PC-9 (cell line): ENCODE measurements around the gene C10orf143. TPM values are rescaled to one million over a fixed set of nuclear protein-coding genes. Genes with fewer than 3 reads are reported as not detected.
"Not testable (repeated sequence)": the region's sequence is repeated elsewhere in the genome, so short reads cannot be mapped to it uniquely, and the experiment has no call there.

Source experiments
- BruUV-seq: library from RNA; stranded (reverse); fragments of 400-500 nt; replicated peaks from 2 replicates; lab custom pipeline; 2021; lab: Mats Ljungman, UMichigan
- CTCF ChIA-PET: fragments of 300-600 bp; sonication (Branson Sonifier 250); formaldehyde crosslinking; loops from one replicate; lab custom pipeline; 2022; ENCODE audit warnings: antibody characterized with exemption; lab: Charles Lee
- POLR2A ChIA-PET: fragments of 300-600 bp; sonication (Branson Sonifier 250); formaldehyde crosslinking; loops from one replicate; lab custom pipeline; 2022; ENCODE audit warnings: antibody characterized with exemption; ENCODE audit not compliant: unreplicated experiment; lab: Charles Lee
- DNase-seq, 2 experiments: peaks; one replicate each; pipeline versions ENCODE4 v3.0.0 to v3.0.0-alpha.2; 2015 to 2022; ENCODE audit warnings: mixed read lengths in 1 of 2
- H2AFZ ChIP-seq: fragments of 200-600 bp; sonication (generic); 2 replicates; pipeline ENCODE4 v1.8.1; 2017; ENCODE audit warnings: antibody characterized with exemption
- H3F3A ChIP-seq: fragments of 200-600 bp; sonication (generic); 2 replicates; pipeline ENCODE4 v1.8.1; 2017; ENCODE audit warnings: antibody characterized with exemption, mild to moderate bottlenecking, low read depth; ENCODE audit not compliant: insufficient read depth
- H3K27ac ChIP-seq: fragments of 200-600 bp; sonication (generic); 2 replicates; pipeline ENCODE4 v1.6.1; 2016; ENCODE audit warnings: mixed run types
- H3K27me3 ChIP-seq: fragments of 200-600 bp; sonication (generic); 2 replicates; pipeline ENCODE4 v1.6.1; 2016; ENCODE audit warnings: low read depth, mixed run types; ENCODE audit not compliant: insufficient read depth
- H3K36me3 ChIP-seq: fragments of 200-600 bp; sonication (generic); 2 replicates; pipeline ENCODE4 v1.6.1; 2016; ENCODE audit warnings: low read depth, mixed run types
- H3K4me1 ChIP-seq: fragments of 200-600 bp; sonication (generic); replicated peaks from 2 replicates; pipeline ENCODE4 v1.6.1; 2016; ENCODE audit warnings: mixed run types; ENCODE audit not compliant: insufficient read depth
- H3K4me2 ChIP-seq: fragments of 200-600 bp; sonication (generic); 2 replicates; pipeline ENCODE4 v1.6.1; 2017; ENCODE audit warnings: mixed run types
- H3K4me3 ChIP-seq: fragments of 200-600 bp; sonication (generic); 2 replicates; pipeline ENCODE4 v1.6.1; 2016; ENCODE audit warnings: mixed run types
- H3K79me2 ChIP-seq: fragments of 200-600 bp; sonication (generic); 2 replicates; pipeline ENCODE4 v1.6.1; 2017; ENCODE audit warnings: low read depth, mixed run types
- H3K9me2 ChIP-seq: fragments of 200-600 bp; sonication (generic); 2 replicates; pipeline ENCODE4 v1.8.1; 2017; ENCODE audit warnings: mild to moderate bottlenecking; ENCODE audit not compliant: insufficient read depth
- H3K9me3 ChIP-seq: fragments of 200-600 bp; sonication (generic); 2 replicates; pipeline ENCODE4 v1.8.1; 2016; ENCODE audit warnings: low read depth; ENCODE audit not compliant: insufficient read depth
- H4K20me1 ChIP-seq: fragments of 200-600 bp; sonication (generic); 2 replicates; pipeline ENCODE4 v1.8.1; 2017; ENCODE audit not compliant: insufficient read depth
- CTCF ChIP-seq: fragments of 200-600 bp; sonication (generic); conservative IDR thresholded peaks from 2 replicates; pipeline ENCODE4 v1.6.1; 2017; ENCODE audit warnings: mixed run types, antibody characterized with exemption, mild to moderate bottlenecking, moderate library complexity
- EZH2 ChIP-seq: fragments of 200-600 bp; sonication (generic); IDR thresholded peaks from 2 replicates; pipeline ENCODE4 v1.8.0; 2017; ENCODE audit warnings: antibody characterized with exemption, low read depth
- intact Hi-C: fragments of 100-400 bp; cut with micrococcal nuclease; formaldehyde crosslinking; loops from one replicate; pipeline ENCODE4 v1.10.0; 2022; ENCODE audit not compliant: unreplicated experiment
- total RNA-seq: library from RNA; stranded (reverse); gene quantifications from 2 replicates; pipeline ENCODE4 v1.2.3, GENCODE V29; 2021

The C10orf143 gene
- total RNA-seq, 1 experiment from 2014 or later, result 2.8 TPM

- Histone ChIP-seq H3K4me2 (no peak overlapping the region), H3K9me3 (no peaks in the 10 kb centered on the region), H3K4me3 (no peak overlapping the region), H3K4me1 (no peaks in the 10 kb centered on the region), H3K9me2 (no peaks in the 10 kb centered on the region), H4K20me1 (no peaks in the 10 kb centered on the region), H3K79me2 (no peaks in the 10 kb centered on the region), H3F3A (no peaks in the 10 kb centered on the region), H2AFZ (no peak overlapping the region), H3K36me3 (no peaks in the 10 kb centered on the region), H3K27me3 (no peaks in the 10 kb centered on the region), H3K27ac (no peak overlapping the region)
- TF ChIP-seq CTCF, result no peak
- no peak for TF ChIP-seq EZH2
- ChIA-PET POLR2A (no interaction called here), CTCF (no interaction called here)
- DNase-seq, result no peak
- no TSS peak for BruUV-seq
- intact Hi-C loops, result no loop called here
Observed at GRCh38 chr10:130099344-130099743, 11.3 kb downstream of the C10orf143 start.

GRCh38 chr10:130090565-130090964, 20.1 kb downstream of the C10orf143 start:
- H3K79me2 ChIP-seq, POLR2A ChIA-PET, BruUV-seq, H3K4me2 ChIP-seq, H4K20me1 ChIP-seq, H3K27me3 ChIP-seq, H3K4me1 ChIP-seq, H3K9me2 ChIP-seq, H3K4me3 ChIP-seq, H3F3A ChIP-seq, H3K27ac ChIP-seq, H3K36me3 ChIP-seq, intact Hi-C loops, H2AFZ ChIP-seq, DNase-seq, H3K9me3 ChIP-seq: not testable (repeated sequence)
- CTCF ChIA-PET, result interaction anchor here (0.7 kb wide), 1 partner anchor 998 kb away, joined by 13 read pairs; no protein-coding TSS in a partner anchor

GRCh38 chr10:130080461-130080814, 30.2 kb downstream of the C10orf143 start:
- Histone ChIP-seq H3K27me3 (no peaks in the 10 kb centered on the region), H3K79me2 (no peaks in the 10 kb centered on the region), H3K4me1 (no peaks in the 10 kb centered on the region), H3K4me3 (no peak overlapping the region), H3K9me2 (no peaks in the 10 kb centered on the region), H2AFZ (no peak overlapping the region), H3K27ac (no peak overlapping the region), H3K9me3 (no peaks in the 10 kb centered on the region), H4K20me1 (no peaks in the 10 kb centered on the region), H3K36me3 (no peaks in the 10 kb centered on the region), H3K4me2 (no peak overlapping the region), H3F3A (no peaks in the 10 kb centered on the region)
- ChIA-PET POLR2A (no interaction called here), CTCF (no interaction called here)
- DNase-seq, result no peak
- no TSS peak for BruUV-seq
- TF ChIP-seq EZH2, result no peak
- no peak for TF ChIP-seq CTCF
- intact Hi-C loops, result no loop called here
